Measurements from ENCODE around the gene CCDC160. TPM values are rescaled to one million over a fixed set of nuclear protein-coding genes. Genes with fewer than 3 reads are reported as not detected.

Gene CCDC160
- total RNA-seq, 4 donors from 2014 or later, result 0.34 to 1.6 (median 0.65) TPM; not detected in 1

- no peaks in the 10 kb centered on the region for H3K27me3 ChIP-seq
- TF ChIP-seq EP300 (IDR thresholded peaks at IDR 0.05) (no peak), POLR2A (IDR thresholded peaks at IDR 0.05) (no peak), POLR2AphosphoS5 (IDR thresholded peaks at IDR 0.05) (no peak), CTCF (IDR thresholded peaks at IDR 0.05) (no peak)
- H3K27ac ChIP-seq, result no peak overlapping the region
- H3K36me3 ChIP-seq, result no peaks in the 10 kb centered on the region
- DNase-seq (ENCODE audit: low spot score in 2 of 2), result no peak
- H3K4me3 ChIP-seq, result no peak overlapping the region
- no peaks in the 10 kb centered on the region for H3K9me3 ChIP-seq
- H3K4me1 ChIP-seq, result no peaks in the 10 kb centered on the region
Measured at GRCh38 chrX:134244043-134244442, 7.1 kb downstream of the CCDC160 start.

GRCh38 chrX:134246282-134246681 is 9.3 kb downstream of the CCDC160 start:
- no peak overlapping the region for H3K27ac ChIP-seq
- H3K27me3 ChIP-seq, result no peaks in the 10 kb centered on the region
- no peaks in the 10 kb centered on the region for H3K4me1 ChIP-seq
- H3K9me3 ChIP-seq, result no peaks in the 10 kb centered on the region
- no peak for DNase-seq (ENCODE audit: low spot score in 2 of 2)
- H3K36me3 ChIP-seq, result no peaks in the 10 kb centered on the region
- TF ChIP-seq POLR2AphosphoS5 (IDR thresholded peaks at IDR 0.05), result no peak
- TF ChIP-seq EP300 (IDR thresholded peaks at IDR 0.05), result no peak
- no peak for TF ChIP-seq POLR2A (IDR thresholded peaks at IDR 0.05)
- TF ChIP-seq CTCF (IDR thresholded peaks at IDR 0.05), result no peak
- 52% methylated on average over 7 of the region's 7 CpGs for WGBS
- H3K4me3 ChIP-seq, result no peak overlapping the region

- H3K27me3 ChIP-seq, result no peaks in the 10 kb centered on the region
- no peak overlapping the region for H3K4me3 ChIP-seq
- TF ChIP-seq CTCF (IDR thresholded peaks at IDR 0.05) (no peak), POLR2AphosphoS5 (IDR thresholded peaks at IDR 0.05) (no peak), EP300 (IDR thresholded peaks at IDR 0.05) (no peak), POLR2A (IDR thresholded peaks at IDR 0.05) (no peak)
- H3K36me3 ChIP-seq, result no peaks in the 10 kb centered on the region
- 69% methylated on average over 3 of the region's 3 CpGs for WGBS
- H3K9me3 ChIP-seq, result no peaks in the 10 kb centered on the region
- H3K27ac ChIP-seq, result no peak overlapping the region
- DNase-seq (ENCODE audit: low spot score in 2 of 2), result no peak
- H3K4me1 ChIP-seq, result no peaks in the 10 kb centered on the region
Measured at GRCh38 chrX:134247492-134247891, 10.5 kb downstream of the CCDC160 start.

GRCh38 chrX:134249241-134249640 is 12.3 kb downstream of the CCDC160 start:
- Histone ChIP-seq H3K27ac (no peak overlapping the region), H3K27me3 (no peaks in the 10 kb centered on the region), H3K9me3 (no peaks in the 10 kb centered on the region), H3K4me1 (no peaks in the 10 kb centered on the region), H3K36me3 (no peaks in the 10 kb centered on the region), H3K4me3 (no peak overlapping the region)
- no peak for DNase-seq (ENCODE audit: low spot score in 2 of 2)
- TF ChIP-seq CTCF (IDR thresholded peaks at IDR 0.05) (no peak), EP300 (IDR thresholded peaks at IDR 0.05) (no peak), POLR2AphosphoS5 (IDR thresholded peaks at IDR 0.05) (no peak), POLR2A (IDR thresholded peaks at IDR 0.05) (no peak)

- TF ChIP-seq EP300 (IDR thresholded peaks at IDR 0.05), result no peak
Measured at GRCh38 chrX:134251241-134251640, 14.3 kb downstream of the CCDC160 start.

GRCh38 chrX:134254511-134254910 is 17.5 kb downstream of the CCDC160 start:
- TF ChIP-seq EP300 (IDR thresholded peaks at IDR 0.05) (no peak), POLR2A (IDR thresholded peaks at IDR 0.05) (no peak), CTCF (IDR thresholded peaks at IDR 0.05) (no peak), POLR2AphosphoS5 (IDR thresholded peaks at IDR 0.05) (no peak)
- Histone ChIP-seq H3K36me3 (no peaks in the 10 kb centered on the region), H3K27me3 (no peaks in the 10 kb centered on the region), H3K27ac (no peak overlapping the region), H3K4me1 (no peaks in the 10 kb centered on the region), H3K4me3 (no peak overlapping the region), H3K9me3 (no peaks in the 10 kb centered on the region)
- no peak for DNase-seq (ENCODE audit: low spot score in 2 of 2)

More at GRCh38 chrX:134251241-134251640, 14.3 kb downstream of the CCDC160 start:
- Histone ChIP-seq H3K4me1 (no peaks in the 10 kb centered on the region), H3K27ac (no peak overlapping the region), H3K4me3 (no peak overlapping the region), H3K36me3 (no peaks in the 10 kb centered on the region), H3K9me3 (no peaks in the 10 kb centered on the region), H3K27me3 (no peaks in the 10 kb centered on the region)
- 33% methylated on average over 1 of the region's 1 CpG for WGBS
- no peak for DNase-seq (ENCODE audit: low spot score in 2 of 2)
